ENCODE results near the gene DARS1.

Gene DARS1

GRCh38 chr2:135863233-135863632 is 122.2 kb downstream of the DARS1 start:
- Histone ChIP-seq H3K4me1 (ENCODE audit: insufficient read depth, insufficient read length) (no peaks in the 10 kb centered on the region), H3K9ac (ENCODE audit: insufficient read length, low read depth) (no peak overlapping the region), H3K4me3 (ENCODE audit: insufficient read length, low read depth) (no peak overlapping the region), H3K27me3 (ENCODE audit: insufficient read depth, insufficient read length) (no peaks in the 10 kb centered on the region), H3K9me3 (ENCODE audit: insufficient read depth, low read length) (no peaks in the 10 kb centered on the region), H3K36me3 (ENCODE audit: insufficient read depth, insufficient read length, low read length) (peaks cover 85% of the 10 kb centered on the region)
- no peak for DNase-seq (ENCODE audit: low read depth, low spot score)
- TF ChIP-seq SUZ12 (IDR thresholded peaks at IDR 0.05; ENCODE audit: extremely low read depth, insufficient read depth, insufficient read length) (no peak), YY1 (IDR thresholded peaks at IDR 0.05; ENCODE audit: insufficient read depth, insufficient read length) (no peak), ZNF274 (IDR thresholded peaks at IDR 0.05; ENCODE audit: low read depth, low read length) (no peak)

GRCh38 chr2:135862718-135863117 is 122.7 kb downstream of the DARS1 start:
- no peaks in the 10 kb centered on the region for H3K9me3 ChIP-seq (ENCODE audit: insufficient read depth, low read length)
- H3K27me3 ChIP-seq (ENCODE audit: insufficient read depth, insufficient read length) = no peaks in the 10 kb centered on the region
- no peak overlapping the region for H3K9ac ChIP-seq (ENCODE audit: insufficient read length, low read depth)
- DNase-seq (ENCODE audit: low read depth, low spot score) = no peak
- H3K36me3 ChIP-seq (ENCODE audit: insufficient read depth, insufficient read length, low read length) = peaks cover 84% of the 10 kb centered on the region
- H3K4me3 ChIP-seq (ENCODE audit: insufficient read length, low read depth) = no peak overlapping the region
- H3K4me1 ChIP-seq (ENCODE audit: insufficient read depth, insufficient read length) = no peaks in the 10 kb centered on the region
- no peak for TF ChIP-seq YY1 (IDR thresholded peaks at IDR 0.05; ENCODE audit: insufficient read depth, insufficient read length)
- no peak for TF ChIP-seq ZNF274 (IDR thresholded peaks at IDR 0.05; ENCODE audit: low read depth, low read length)
- TF ChIP-seq SUZ12 (IDR thresholded peaks at IDR 0.05; ENCODE audit: extremely low read depth, insufficient read depth, insufficient read length) = no peak
